ENCODE measurements around the gene TNFRSF6B. TPM values are rescaled to one million over a fixed set of nuclear protein-coding genes. Genes with fewer than 3 reads are reported as not detected.

The TNFRSF6B gene
- total RNA-seq, 1 donor from 2014 or later = 7.1 TPM

DNA sequence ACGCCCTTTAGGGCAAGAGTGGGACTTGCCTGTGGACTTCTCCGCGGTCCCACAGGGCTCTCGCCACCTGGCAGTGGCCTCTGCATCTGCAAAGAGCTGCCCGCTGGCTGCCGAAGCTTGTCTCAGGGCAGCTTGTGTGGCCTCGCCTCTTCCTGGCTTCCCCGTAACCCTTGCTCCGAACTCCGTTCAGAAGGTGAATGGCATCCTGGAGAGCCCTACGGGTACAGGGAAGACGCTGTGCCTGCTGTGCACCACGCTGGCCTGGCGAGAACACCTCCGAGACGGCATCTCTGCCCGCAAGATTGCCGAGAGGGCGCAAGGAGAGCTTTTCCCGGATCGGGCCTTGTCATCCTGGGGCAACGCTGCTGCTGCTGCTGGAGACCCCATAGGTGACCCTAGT is 35.3 kb upstream of the TNFRSF6B start:
- FAIRE-seq (no peak), DNase-seq (ENCODE audit: low read depth) (no peak)
- TF ChIP-seq, protein P1, sequence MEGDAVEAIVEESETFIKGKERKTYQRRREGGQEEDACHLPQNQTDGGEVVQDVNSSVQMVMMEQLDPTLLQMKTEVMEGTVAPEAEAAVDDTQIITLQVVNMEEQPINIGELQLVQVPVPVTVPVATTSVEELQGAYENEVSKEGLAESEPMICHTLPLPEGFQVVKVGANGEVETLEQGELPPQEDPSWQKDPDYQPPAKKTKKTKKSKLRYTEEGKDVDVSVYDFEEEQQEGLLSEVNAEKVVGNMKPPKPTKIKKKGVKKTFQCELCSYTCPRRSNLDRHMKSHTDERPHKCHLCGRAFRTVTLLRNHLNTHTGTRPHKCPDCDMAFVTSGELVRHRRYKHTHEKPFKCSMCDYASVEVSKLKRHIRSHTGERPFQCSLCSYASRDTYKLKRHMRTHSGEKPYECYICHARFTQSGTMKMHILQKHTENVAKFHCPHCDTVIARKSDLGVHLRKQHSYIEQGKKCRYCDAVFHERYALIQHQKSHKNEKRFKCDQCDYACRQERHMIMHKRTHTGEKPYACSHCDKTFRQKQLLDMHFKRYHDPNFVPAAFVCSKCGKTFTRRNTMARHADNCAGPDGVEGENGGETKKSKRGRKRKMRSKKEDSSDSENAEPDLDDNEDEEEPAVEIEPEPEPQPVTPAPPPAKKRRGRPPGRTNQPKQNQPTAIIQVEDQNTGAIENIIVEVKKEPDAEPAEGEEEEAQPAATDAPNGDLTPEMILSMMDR (IDR thresholded peaks at IDR 0.05; ENCODE audit: insufficient read depth, low read length, severe bottlenecking) = no peak
- H3K36me3 ChIP-seq (ENCODE audit: control insufficient read depth, insufficient read depth, low read length) = peaks cover 7% of the 10 kb centered on the region
- H3K4me3 ChIP-seq (ENCODE audit: low read depth, low read length) = no peak overlapping the region
- H3K27me3 ChIP-seq (ENCODE audit: control insufficient read depth, insufficient read depth, low read length) = no peaks in the 10 kb centered on the region

DNA sequence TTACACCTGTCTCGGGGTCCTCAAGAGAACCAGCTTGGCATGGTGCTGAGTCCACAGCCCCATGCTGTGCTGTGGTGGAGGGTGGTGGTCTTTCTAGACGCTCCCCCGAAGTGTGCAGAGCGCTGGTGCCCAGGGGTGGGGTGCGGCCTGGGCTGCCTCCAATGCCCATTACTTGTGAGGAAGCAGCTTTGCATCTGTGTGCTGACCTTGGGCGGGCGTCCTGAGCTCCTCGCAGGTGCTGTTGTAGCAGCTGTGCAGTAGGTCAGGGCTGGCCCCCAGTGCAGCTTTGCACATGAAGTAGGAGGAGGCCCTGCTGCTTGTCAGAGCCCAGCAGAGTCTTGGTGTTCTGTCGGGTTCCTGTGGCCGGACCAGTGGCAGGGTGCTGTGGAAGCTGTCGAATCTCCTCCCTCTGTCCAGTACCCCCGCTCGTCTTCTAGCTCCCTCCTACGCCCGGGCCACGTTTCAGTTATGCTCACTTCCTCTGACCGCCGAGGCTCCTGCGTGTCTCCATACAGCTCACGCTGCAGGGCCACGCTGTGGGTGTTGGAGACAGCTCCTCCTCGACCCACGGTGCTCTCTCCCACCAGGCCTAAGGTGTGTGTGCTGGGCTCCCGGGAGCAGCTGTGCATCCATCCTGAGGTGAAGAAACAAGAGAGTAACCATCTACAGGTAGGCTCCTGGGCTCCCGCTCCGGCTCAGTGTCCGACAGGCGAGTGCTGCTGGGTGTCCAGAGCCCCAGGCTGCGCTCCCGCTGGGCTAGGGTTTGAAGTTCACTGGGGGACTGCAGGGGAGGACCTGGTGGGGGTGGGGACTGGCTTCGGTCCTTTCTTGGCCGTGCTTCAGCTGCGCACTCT is 34.3 kb upstream of the TNFRSF6B start:
- Histone ChIP-seq H3K4me3 (ENCODE audit: low read depth, low read length) (no peak overlapping the region), H3K36me3 (ENCODE audit: control insufficient read depth, insufficient read depth, low read length) (peaks cover 8% of the 10 kb centered on the region), H3K27me3 (ENCODE audit: control insufficient read depth, insufficient read depth, low read length) (no peaks in the 10 kb centered on the region)
- TF ChIP-seq, protein P1 (IDR thresholded peaks at IDR 0.05; ENCODE audit: insufficient read depth, low read length, severe bottlenecking) = no peak
- FAIRE-seq = no peak
- no peak for DNase-seq (ENCODE audit: low read depth)

DNA sequence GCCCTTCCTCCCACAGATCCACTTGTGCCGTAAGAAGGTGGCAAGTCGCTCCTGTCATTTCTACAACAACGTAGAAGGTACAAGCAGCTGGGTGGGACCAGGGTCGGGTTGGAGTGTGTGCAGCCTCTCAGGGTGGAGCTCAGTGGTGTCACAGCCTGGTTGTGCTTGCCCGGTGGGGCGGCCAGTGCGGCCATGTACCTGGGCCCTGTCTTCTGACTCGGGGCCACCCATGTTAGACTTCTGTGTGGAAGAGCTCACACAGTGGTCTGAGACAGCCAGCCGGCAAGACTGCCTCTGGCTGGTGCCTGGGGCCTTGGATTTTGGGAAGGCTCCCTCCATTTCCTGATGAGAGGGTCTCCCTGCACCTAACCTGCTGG is 33.7 kb upstream of the TNFRSF6B start:
- Histone ChIP-seq H3K36me3 (ENCODE audit: control insufficient read depth, insufficient read depth, low read length) (peaks cover 12% of the 10 kb centered on the region), H3K4me3 (ENCODE audit: low read depth, low read length) (no peak overlapping the region), H3K27me3 (ENCODE audit: control insufficient read depth, insufficient read depth, low read length) (no peaks in the 10 kb centered on the region)
- FAIRE-seq = no peak
- no peak for DNase-seq (ENCODE audit: low read depth)
- TF ChIP-seq, protein P1 (IDR thresholded peaks at IDR 0.05; ENCODE audit: insufficient read depth, low read length, severe bottlenecking) = no peak

DNA sequence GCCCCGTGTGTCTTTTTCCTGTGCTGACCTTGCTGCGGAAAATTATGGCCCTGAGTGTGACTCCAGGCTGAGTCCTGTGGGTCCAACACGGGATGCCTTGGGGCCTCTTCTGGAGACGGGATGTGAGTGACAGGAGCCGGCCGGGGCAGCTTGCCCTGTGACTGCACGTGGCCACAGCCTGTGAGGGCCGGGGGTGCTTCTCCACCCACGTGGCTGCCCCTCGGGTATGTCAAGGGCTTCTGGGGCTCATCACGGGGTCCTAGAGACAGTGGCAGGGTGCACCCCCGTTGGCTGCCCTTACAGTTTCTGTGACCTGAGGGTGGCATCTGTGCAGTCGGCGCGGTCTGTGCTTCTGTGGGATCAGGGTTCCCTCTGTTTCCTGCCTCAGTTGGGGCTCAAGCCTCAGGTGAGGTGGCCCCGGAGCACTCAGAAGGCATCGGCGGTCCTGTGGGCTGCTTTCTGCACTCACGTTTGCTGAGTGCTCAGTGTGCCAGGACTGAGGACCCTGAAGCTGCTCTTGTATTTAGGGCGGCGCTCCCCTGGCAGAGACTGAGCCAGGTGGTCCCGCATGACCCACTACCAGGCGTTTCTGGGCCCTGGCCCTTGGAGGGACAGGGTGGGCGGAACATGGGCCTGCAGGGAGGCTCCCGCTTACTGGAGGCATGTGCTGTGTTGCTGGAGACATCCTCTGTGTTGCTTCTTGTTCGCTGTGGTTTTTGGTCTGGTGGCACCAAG is 33.0 kb upstream of the TNFRSF6B start:
- peaks cover 15% of the 10 kb centered on the region for H3K36me3 ChIP-seq (ENCODE audit: control insufficient read depth, insufficient read depth, low read length)
- no peak overlapping the region for H3K4me3 ChIP-seq (ENCODE audit: low read depth, low read length)
- no peaks in the 10 kb centered on the region for H3K27me3 ChIP-seq (ENCODE audit: control insufficient read depth, insufficient read depth, low read length)
- FAIRE-seq (no peak), DNase-seq (ENCODE audit: low read depth) (no peak)
- TF ChIP-seq, protein P1 (IDR thresholded peaks at IDR 0.05; ENCODE audit: insufficient read depth, low read length, severe bottlenecking) = no peak

DNA sequence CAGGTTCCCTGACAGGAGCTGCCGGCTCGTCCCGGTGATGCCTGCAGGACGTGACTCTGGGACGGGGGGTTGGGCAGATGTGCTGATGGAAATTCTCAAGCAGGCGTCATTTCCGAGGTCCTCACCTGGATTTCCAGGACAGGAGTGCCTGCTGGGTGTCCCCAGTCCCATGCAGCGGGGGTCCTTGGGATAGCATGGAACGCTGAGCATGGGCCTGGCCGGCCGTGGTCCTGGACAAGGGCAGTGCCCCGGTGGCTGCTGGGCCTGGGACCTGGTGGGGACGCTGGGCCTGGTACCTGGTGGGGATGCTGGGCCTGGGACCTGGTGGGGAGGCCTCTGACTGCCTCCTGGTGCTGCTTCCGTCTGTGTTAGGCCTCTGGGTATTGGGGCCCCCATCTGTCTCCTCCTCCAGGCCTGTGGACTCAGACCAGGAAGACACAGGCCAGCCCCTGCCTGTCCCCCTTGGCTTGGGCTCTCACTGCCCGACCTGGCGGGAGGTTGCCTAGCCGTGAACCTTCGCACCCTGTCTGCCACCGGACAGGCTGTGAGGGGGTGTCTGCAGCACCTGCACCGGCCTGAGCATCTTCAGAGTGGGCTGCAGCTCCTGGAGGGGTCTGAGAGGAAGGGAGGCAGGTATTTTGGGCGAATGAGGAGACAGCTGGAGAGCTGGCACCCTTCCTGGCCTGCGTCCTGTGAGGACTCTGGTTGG is 32.2 kb upstream of the TNFRSF6B start:
- FAIRE-seq = no peak
- Histone ChIP-seq H3K4me3 (ENCODE audit: low read depth, low read length) (no peak overlapping the region), H3K27me3 (ENCODE audit: control insufficient read depth, insufficient read depth, low read length) (no peaks in the 10 kb centered on the region), H3K36me3 (ENCODE audit: control insufficient read depth, insufficient read depth, low read length) (peaks cover 17% of the 10 kb centered on the region)
- no peak for DNase-seq (ENCODE audit: low read depth)
- TF ChIP-seq, protein P1 (IDR thresholded peaks at IDR 0.05; ENCODE audit: insufficient read depth, low read length, severe bottlenecking) = no peak
